Activated CD8-positive, alpha-beta memory T cell treated with anti-CD3 and anti-CD28 coated beads, Interleukin-2, amount 50 U/mL, for 1 hour (primary cell): ENCODE data around the gene IFFO2.

ENCODE experiments used
- DNase-seq: peaks from one replicate; pipeline ENCODE4 v3.0.0-alpha.2; 2020; ENCODE audit errors: extremely low read depth

The IFFO2 gene

DNA sequence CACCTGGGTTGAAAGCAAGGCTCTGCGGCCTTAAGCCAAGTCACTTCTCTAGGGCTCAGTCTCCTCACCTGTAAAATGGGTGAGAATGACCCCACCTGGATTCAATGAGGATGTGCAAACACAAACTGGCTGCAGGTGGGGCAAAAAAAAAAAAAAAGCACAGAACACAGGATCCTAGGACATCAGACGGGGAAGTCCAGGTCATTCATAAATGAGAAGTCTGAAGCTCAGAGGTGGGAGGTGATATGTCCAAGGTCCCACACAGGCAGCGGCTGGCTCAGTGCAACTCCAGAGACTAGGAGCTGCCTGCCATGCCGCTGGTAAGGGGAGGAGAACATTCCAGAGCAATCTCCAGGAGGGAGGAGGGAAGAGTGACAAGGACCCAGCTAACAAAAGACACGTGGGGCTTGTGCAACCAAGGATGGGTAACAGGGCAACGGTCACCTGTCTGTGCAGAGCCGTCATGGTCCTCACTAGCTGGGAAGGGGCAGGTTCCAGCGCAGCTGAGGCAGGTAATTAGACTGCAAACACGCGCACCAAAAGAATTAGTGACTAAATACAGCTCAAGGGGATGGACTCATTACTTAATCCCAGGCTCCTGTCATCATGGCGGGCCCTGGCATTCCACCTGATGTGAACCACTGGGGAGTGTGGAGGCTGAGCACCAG, 19.5 kb downstream of the IFFO2 start:
- DNase-seq = no peak

DNA sequence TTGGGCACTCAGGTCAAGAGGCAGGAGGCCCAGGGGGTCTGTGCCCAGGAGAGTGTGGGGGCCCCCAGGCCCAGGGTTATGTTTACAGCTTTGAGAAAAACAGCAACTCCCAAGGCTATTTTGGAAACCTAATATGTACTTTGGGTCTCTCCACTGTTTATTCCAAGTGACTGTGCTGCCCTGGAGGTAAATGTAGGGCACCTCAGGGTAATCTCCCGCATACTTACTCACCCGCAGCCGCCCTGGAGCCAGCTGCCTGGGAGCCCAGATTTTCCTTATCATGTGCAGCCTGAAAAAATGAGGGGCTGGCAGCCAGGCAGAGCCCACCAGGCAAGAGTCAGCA, 20.0 kb downstream of the IFFO2 start:
- no peak for DNase-seq

DNA sequence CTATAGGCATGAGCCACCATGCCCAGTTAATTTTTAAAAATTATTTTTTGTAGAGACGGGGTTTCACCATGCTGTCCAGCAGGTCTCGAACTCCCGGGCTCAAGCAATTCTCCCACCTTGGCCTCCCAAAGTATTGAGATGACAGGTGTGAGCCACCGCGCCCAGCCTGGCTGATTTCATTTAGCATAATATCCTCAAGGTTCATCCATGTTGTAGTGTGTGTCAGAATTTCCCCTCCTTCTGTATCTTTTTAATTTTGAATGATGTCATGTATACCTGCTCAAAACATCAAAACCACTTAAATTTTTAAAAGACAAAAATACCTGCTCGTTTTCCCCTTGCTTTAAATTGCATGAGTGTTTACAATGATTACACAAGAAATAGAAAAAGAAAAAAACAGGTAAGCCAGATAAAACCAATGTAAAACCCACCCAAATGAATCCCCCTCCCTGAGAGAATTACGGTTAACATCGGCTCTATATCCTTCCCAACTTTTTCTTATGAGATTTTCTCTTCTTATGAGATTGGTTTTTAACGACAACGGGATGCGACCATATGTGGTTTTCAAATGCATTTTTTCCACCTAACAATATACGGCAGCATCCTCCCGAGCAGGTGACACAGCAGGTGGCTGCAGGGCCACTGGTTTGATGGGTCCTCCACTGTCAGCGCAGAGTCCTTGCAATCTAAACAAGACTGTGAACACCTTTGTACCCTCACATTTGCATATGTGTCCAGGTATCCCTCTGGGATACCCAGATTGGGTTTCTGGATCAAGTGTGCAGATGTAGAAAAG, 22.1 kb downstream of the IFFO2 start:
- DNase-seq = no peak

DNA sequence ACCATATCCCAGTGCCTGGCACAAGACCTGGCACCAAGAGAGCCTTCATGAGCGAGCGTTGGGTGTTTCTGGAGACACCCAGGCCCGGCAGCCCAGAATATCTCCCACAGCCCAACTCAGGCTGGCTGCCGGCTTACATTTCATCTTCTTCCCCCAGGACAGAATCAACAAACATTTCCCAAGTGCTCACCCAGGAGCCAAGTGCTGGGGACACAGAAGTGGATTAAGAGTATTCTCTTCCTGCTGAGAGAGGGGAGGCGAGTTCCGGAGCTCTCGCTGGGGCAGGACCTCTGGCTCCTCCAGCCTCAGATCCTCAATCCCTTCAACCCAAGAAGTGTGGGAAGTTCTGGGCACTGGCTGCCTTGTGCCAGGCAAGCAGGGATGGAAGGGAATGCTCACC, 23.6 kb downstream of the IFFO2 start:
- DNase-seq = no peak

DNA sequence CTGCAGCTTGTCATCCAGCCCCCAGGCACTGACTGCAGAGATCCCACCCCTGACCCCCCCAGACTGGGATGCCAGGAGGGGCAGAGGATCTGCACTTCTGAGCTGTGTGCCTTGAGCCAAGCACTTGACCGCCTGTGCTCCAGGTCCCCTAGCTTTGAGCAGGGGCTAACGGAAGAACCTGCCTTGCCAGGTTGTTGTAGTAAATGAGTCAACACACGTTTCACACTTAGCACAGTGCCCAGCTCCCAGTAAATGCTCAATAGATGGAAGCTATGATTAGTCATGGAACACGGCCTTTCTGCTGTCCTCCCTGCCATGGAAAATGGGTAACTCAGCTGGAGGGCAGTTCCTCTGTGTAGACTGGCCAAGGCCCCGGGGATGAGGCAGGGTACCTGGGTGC, 24.1 kb downstream of the IFFO2 start:
- DNase-seq = no peak

DNA sequence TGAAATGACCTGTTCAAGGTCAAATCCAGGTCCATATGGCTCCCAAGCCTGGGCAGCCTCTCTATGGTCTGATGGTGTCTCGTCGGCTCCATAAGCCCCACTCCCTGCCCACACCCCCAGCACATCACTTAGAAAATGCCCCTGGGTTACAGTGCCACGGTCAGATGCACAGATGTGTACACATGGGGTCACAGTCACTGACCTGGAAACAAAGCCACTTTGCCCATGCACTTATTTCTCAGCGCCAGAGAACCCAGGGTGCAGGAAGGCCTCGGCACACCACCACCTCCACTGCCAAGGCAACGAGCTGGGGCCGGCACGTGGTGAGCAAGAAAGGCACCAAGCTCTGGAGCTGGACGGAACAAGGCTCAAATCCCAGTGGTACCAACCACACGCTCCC, 24.7 kb downstream of the IFFO2 start:
- no peak for DNase-seq

DNA sequence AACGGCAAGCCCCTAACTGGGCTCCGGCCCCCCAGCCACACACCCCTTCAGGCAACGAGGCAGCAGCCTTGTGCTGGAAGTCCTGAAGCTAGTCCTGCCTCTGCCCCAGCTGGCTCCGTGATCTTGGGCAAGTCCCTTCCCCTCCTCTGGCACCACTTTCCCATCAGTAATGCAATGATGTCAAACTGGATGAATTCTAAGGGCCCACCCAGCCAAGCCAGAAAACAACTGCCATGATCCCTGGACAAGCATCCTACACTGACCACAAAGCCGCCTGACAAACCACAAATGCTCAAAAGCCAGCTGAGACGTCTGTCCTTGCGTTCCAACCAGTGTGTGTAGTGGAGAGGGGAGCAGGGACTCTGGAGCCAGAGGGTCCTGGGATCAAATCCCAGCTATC, 26.8 kb downstream of the IFFO2 start:
- no peak for DNase-seq

DNA sequence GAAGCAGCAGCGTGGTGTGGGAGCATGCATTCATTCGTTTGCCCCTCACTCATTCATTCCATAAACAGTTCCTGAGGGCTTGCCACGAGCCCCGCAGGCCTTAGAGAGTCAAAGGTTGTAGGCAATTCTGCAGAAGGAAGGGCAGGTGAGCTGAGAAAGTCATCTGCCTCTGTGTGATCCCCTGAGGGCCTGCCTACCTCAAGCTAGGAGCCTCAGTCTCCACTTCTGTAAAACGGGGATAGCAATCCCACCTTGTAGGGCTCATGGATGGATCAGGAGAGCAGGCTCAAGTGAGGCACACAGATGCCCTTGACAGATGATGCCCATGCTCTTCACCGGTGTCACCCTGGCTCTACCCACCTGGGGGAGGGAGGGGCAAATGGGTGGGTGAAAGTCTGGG, 27.5 kb downstream of the IFFO2 start:
- DNase-seq = no peak

DNA sequence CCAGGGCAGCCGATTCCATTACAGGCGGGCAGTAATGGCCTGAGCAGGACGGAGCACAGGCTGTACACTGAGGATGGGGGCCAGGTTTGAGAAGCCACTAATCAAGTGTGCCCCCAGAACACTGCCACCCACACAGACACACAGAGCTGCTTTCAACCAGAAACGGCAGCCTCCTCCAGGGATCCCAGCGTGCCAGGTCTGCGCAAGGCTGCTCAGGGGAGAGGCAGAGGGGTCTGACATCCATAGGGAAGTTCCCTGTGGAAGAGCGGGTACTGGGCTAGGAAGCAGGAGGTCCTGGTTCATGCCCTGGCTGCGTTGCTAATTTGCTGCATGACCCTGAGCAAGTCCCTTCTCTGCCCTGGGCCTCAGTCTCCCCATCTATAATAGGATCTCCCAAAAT, 28.1 kb downstream of the IFFO2 start:
- no peak for DNase-seq

DNA sequence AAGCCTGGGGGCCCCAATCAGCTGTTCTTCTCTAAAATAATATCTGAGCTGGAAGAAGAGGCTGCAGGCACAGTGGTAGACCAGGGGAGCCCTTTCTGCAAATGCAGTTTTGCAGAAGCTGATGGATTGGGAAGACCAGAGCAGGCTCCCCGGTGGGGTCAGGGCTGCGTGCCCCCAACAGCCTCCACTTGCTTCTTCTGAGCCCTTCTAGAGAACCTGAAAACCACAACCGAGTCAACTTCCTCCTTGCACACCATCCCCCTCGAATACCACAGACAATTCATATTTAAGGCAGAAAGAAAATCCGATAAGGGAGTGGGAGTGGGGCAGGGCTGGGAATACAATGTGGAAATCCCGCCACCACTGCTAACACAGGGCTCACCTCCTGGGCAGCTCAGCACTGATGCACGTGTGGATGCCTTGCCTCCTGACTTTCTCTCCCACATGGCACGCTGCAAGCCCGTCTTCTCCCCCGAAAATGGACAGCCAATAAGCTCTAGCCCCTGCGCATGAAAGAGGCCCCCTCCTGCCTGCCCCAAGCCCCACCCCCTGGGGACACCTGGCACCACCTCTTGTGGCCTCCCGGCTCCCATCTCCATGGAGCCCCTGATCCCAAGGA, 28.7 kb downstream of the IFFO2 start:
- no peak for DNase-seq

DNA sequence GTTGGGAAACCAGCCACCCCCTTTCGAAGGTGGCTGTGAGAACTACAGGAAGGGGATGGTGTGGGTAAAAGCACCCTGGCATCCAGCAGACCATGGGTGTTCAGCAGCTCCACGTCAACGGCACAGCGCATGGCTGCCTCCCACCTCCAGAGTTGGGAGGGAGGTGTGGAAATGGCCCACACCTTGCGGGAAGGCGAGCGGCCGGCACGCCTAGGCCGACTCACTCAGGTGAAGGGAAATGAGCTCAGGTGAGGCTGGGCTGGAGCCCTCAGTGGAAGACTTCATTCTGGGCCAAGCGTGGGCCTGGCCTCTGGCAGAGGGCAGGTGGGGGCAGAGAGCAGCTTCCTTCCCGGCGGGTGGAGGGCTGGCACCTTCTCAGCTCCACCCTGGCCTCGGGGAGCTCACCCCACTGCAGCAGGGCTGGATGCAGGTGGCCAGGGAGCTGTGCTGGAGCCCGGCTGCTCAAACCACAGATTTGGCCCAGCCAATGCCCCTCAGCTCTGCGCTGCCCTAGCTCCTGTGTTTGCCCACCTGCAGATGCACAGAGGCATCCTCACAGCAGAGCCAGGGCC, 29.3 kb downstream of the IFFO2 start:
- DNase-seq = no peak

DNA sequence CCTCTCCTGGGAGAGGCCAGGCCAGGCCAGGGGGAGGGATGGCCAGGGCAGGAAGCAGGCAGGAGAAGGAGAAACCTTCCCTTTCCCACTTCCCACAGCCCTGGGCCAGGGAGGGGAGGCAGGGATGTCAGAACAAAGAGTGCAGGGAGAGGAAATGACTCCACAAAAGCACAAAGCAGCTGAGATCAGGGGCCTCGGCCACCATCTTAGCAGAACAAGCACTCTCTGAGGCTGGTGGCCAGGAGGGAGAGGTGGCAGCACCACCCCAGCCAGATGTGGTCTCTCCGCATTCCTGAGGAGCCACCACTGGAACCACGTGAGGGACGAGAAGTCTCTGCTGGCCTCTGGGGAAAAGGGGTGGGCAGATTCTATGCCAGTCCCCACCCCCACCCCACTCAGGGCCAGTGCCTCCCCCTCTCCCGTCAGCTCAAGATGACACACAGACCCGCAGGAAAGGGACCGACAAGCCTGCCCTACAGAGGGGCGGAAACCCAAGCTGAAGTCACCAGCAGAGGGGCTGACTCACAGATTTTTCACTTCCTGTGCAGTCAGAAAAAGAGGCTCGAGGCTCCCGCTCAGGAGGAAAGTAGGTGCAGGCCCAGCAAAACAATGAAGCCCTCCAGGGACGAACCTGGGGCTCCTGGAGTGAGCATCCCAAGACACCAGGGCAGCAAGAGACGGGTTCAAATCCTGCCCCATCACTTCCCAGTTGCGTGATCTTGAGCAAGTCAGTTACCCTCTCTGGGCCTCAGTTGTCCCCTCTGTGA, 30.0 kb downstream of the IFFO2 start:
- peak; percentile 74 for DNase-seq

DNA sequence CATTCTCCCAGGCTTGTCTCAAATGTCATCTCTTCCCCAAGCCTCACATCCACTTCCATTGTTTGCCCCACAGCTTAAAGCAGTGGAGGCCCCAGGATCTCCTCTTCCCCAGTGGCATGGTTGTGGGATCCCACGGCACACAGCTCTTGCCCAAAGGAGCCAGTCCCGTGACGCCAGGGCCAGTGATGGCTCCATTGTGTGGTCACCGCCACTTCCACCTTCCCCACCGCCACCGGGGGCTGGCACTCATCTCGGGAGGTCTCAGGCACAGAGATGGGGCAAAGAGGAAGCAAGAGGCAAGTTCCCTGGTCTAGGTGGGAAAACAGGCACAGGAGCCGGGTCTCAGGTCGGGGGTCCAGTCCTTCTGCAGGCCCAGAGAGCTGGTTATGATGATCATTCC, 31.2 kb downstream of the IFFO2 start:
- DNase-seq = no peak

DNA sequence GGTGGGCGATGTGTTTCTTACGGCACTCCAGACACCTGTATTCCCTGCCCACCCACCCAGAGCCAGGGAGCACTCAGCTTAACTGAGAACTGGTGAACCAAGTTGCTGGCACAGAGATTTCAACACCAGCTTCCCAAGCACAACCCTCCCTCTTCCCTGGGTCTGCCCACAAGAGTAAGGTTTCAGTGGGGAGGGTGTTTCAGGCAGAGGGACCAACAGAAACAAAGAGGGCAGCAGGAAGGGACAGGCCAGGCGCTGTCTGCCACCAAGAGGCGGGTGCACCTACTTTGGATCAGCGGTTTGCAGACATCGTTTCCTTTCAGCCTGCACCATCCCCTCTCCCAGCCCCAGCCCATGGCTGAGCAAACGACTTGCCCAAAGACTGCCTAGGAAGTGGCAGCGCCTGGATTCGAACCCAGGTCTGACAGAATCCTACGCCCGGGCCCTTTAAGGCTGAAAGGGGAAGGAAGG, 32.2 kb downstream of the IFFO2 start:
- no peak for DNase-seq

DNA sequence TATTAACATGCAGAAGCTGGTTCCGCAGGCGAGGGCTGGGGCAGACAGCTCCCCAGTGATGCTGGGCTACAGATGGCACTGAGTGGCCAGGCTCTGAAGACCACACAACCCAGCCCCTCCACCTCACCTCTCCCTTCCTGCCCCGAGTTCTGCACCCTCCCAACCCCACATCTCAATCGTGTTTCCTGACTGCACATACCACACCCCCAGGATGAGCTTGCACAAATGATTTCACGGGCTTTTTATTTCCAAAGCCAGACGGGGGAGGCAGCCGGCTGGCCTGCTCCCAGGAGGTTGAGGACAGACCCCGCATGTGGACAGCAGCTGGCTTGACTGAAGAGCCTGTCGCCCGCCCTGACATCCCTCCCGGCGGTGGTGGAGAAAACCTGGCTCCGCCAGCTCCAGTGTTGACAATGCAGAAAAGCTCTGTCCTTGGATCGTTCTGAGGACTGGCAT, 32.7 kb downstream of the IFFO2 start:
- no peak for DNase-seq

DNA sequence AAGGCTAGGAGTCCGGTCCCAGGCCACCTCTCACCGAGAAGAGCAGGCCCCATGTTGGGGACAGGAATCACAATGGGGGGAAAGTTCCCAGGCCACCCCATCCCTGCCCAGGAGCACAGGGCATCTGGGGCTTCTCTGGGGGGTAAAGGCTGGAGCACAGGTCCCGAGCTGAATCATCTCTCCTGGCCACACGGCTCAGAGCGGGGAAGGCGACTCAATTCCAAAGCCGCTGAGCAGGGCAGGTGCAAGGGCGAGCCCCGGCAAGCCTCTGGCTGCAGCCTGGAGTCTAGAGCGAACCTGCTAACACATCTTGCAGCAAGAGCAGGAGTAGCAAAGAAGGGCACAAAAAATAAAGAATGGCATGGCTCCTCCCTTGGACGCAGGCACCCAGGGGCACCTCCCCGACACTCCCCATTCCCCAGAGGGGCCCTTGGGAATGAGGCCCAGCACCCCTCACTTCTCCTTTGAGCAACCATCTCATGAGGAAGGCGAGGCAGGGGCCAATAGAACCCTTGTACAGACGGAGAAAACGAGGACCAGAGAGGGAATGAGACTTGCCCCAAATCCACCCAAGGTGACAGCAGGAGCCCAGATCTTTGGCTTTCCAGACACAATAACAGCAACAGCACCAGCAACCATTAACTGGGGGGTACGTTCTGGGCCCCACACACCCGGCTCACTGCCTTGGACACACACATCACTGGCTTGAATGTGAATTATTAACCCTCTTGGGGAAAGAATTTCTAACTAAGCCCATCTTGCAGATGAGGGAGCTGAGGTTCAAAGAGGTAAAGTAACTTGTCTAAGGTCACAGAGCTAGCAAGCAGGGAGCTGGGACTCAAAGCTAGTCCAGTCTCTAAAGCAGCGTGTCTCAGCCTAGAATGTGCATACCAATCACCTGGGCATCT, 33.4 kb downstream of the IFFO2 start:
- no peak for DNase-seq

DNA sequence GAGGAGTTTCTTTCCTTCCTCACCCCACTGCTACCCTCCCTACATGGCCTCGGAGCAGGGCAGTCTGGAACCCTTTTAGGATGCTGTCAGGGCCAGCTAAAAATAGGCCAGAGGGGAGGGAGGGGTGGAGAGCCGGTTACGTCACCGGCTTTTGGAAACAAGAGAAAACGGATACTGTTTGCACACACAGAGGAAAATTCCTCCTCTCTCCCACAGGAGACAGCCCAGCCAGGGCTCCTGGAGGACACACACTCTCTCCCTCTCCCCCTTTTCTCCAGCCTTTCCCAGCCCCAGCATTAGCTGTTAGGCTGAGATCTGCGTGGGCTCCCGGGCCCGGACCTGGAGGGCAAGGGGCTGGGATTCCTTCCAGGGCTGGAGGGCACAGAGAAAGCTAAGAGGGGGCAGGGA, 34.2 kb downstream of the IFFO2 start:
- DNase-seq = no peak

DNA sequence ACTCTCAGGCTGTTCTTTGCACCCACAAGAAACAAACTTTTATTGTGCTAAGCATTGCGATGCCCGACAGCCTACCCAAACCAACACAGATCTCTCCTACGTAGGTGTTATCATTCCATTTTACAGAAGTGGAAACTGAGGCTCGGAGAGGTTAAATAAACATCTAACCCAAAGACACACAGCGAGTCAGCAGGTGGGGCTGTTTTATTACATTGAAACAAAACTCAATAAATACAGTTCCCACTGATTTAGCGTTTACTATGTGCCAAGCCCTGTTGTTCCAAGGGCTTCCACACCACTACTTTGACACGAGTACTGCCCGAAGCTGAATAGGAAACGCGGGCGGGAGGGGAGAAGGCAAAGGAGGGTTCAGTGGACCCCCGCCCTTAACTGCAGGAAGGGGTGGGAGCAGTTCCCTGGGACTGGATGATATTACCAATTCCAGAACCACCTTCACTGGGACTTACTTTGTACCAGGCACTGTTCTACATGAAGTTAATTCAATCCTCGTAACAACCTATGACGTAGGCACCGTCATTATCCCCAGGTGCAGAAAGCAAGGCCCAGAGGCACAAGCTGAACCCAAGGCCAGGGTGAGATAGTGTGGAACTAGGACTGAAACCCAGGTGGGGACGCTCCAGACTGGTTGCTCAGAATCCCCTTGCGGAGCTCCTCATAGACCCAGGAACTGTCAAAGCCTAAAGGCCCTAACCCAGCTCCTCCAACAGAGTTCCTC, 34.8 kb downstream of the IFFO2 start:
- no peak for DNase-seq

DNA sequence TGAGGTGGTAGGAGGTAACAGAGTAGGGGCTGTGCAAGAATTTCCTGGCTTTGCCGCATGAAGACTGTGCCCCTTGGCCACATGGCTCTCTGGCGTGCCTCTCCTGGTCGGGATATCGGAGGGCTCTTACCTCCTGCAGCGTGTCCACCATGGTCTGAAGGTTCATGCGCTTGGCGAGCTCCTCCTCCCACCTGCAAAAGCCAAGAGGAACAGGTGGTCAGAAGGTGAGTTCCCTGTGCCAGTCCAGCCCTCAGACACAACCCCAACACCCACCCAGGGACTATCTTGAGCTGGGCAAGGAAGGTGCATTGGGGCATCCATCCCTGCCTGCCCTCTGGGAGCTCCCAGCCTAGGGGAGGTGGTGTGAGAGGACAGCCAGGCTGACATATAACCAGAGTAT, 35.5 kb downstream of the IFFO2 start:
- no peak for DNase-seq

DNA sequence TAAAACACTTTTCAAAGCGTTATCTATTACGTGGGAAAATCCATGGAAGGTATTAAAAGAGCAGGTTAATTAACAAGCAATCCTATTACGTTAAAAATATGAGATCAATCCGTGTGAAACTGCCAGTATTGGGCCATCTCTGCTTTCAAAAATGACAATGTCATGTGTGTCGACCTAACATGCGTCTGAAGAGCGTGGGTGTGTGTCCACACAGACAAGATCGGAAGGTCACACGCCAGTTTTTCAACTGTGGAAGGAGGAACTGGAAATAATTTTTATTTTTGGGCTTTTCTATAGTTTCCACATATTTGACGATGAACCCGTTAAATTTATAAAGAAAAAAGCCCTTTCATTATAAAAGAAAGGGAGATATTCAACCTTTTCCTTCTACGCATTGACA, 36.5 kb downstream of the IFFO2 start:
- no peak for DNase-seq
